Thyroid gland (tissue), 4 donors: ENCODE data around the gene TBX2. TPM values are rescaled to one million over a fixed set of nuclear protein-coding genes. Genes with fewer than 3 reads are reported as not detected.

Source experiments
- DNase-seq, 2 donors: peaks; one replicate each; pipeline ENCODE4 v3.0.0-alpha.2; 2019
- H3K27ac ChIP-seq, 3 donors: fragments of 200-600 bp; sonication (generic); 1 replicate in 2 of 3; 2 replicates in 1 of 3; pipeline ENCODE4 v1.5.1; 2016 to 2019; ENCODE audit warnings: mild to moderate bottlenecking in 1 of 3, moderate library complexity in 1 of 3
- H3K27me3 ChIP-seq: fragments of 200-600 bp; sonication (generic); one replicate; pipeline ENCODE4 v1.5.1; 2019
- H3K36me3 ChIP-seq, 2 donors: fragments of 200-600 bp; sonication (generic); one replicate each; pipeline ENCODE4 v1.5.1; 2016 to 2019
- H3K4me1 ChIP-seq, 2 donors: fragments of 200-600 bp; sonication (generic); one replicate each; pipeline ENCODE4 v1.5.1; 2017 to 2019
- H3K4me3 ChIP-seq, 3 donors: fragments of 200-600 bp; sonication (generic); replicated peaks in 1 of 3; 1 replicate in 2 of 3; 2 replicates in 1 of 3; pipeline ENCODE4 v1.5.1; 2016; ENCODE audit warnings: mild to moderate bottlenecking in 1 of 3
- H3K9me3 ChIP-seq: fragments of 200-600 bp; sonication (generic); one replicate; pipeline ENCODE4 v1.5.1; 2017
- CTCF ChIP-seq, 6 experiments: fragments of 200-600 bp in 3 of 6; fragments of 450-650 bp in 3 of 6; sonication (generic) in 3 of 6; IDR thresholded peaks; one replicate each; pipeline ENCODE4 v1.5.1; 2016 to 2019; ENCODE audit warnings: antibody characterized with exemption in 6 of 6, mild to moderate bottlenecking in 2 of 6, inconsistent platforms in 1 of 6, moderate library complexity in 1 of 6
- POLR2A ChIP-seq, 2 donors: fragments of 450-650 bp; IDR thresholded peaks; one replicate each; pipeline ENCODE4 v1.6.1; 2017; ENCODE audit warnings: antibody characterized with exemption in 2 of 2, mild to moderate bottlenecking in 2 of 2, moderate library complexity in 1 of 2
- WGBS, 2 donors: methylation state at CpG; one replicate each; pipeline ENCODE4 v1.1.5; 2017; 5-methylcytosine and 5-hydroxymethylcytosine counted together
- intact Hi-C: fragments of 100-400 bp; cut with DNase I; formaldehyde crosslinking; loops from one replicate; pipeline ENCODE4 v1.15.1; 2023
- total RNA-seq, 4 donors: library from RNA; depleted of rRNA; stranded (reverse); fragments of >200 nt; gene quantifications; one replicate each; pipeline ENCODE4 v1.2.3, GENCODE V29; 2016

The TBX2 gene
- total RNA-seq, 4 donors from 2014 or later, result 5.3 to 20.2 (median 11.0) TPM

GRCh38 chr17:61366076-61366714, 33.4 kb upstream of the TBX2 start:
- TF ChIP-seq CTCF (IDR thresholded peaks at IDR 0.05) (no peak), POLR2A (IDR thresholded peaks at IDR 0.05) (no peak)
- no peaks in the 10 kb centered on the region for H3K9me3 ChIP-seq
- no peak overlapping the region for H3K27ac ChIP-seq
- 89 to 95% methylated on average over 8 of the region's 8 CpGs for WGBS, 2 donors
- no peak overlapping the region for H3K4me3 ChIP-seq
- H3K4me1 ChIP-seq, result peaks cover 28 to 34% of the 10 kb centered on the region in 2 donors
- H3K36me3 ChIP-seq, result no peaks in the 10 kb centered on the region
- intact Hi-C loops, result no loop called here
- H3K27me3 ChIP-seq, result no peaks in the 10 kb centered on the region
- no peak for DNase-seq

DNA sequence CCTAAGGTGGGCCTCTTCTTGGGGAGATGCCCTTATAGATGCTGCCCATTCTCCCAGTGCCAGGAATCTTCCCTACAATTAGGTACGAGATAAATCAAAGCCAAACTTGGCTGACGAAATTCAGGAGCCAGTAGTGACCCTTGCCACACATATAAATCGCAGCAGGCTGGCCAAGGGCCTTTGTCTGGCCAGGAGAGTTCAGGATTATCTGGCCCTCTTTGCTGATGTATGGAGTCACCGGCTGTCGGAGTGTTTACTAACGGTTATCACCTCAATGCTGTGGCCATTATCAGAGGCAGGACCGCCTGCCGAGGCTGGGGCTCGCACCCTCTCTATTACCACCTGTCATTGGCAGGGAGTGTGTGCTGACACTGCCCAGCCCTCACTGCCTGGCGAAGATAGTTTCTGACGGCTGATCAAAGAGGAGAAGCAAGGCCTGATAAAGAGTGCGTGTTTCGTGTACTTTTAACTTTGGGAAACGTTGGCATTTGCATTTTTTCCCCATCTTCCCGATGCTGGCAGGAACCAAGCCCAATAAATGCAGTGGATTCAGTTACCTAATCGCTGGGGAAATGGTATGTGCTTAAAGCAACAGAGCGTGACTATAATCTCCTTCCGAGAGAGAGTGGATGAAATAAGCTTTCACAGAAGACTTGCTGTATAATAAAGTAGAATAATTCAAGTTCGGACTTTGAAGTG, 32.8 kb upstream of the TBX2 start:
- intact Hi-C loops, result no loop called here
- H3K27ac ChIP-seq, result no peak overlapping the region
- H3K27me3 ChIP-seq, result no peaks in the 10 kb centered on the region
- 61 to 65% methylated on average over 18 of the region's 19 CpGs for WGBS, 2 donors
- no peaks in the 10 kb centered on the region for H3K9me3 ChIP-seq
- peaks cover 28 to 34% of the 10 kb centered on the region in 2 donors for H3K4me1 ChIP-seq
- H3K36me3 ChIP-seq, result no peaks in the 10 kb centered on the region
- TF ChIP-seq CTCF (IDR thresholded peaks at IDR 0.05), result no peak
- no peak for TF ChIP-seq POLR2A (IDR thresholded peaks at IDR 0.05)
- no peak for DNase-seq
- no peak overlapping the region for H3K4me3 ChIP-seq

DNA sequence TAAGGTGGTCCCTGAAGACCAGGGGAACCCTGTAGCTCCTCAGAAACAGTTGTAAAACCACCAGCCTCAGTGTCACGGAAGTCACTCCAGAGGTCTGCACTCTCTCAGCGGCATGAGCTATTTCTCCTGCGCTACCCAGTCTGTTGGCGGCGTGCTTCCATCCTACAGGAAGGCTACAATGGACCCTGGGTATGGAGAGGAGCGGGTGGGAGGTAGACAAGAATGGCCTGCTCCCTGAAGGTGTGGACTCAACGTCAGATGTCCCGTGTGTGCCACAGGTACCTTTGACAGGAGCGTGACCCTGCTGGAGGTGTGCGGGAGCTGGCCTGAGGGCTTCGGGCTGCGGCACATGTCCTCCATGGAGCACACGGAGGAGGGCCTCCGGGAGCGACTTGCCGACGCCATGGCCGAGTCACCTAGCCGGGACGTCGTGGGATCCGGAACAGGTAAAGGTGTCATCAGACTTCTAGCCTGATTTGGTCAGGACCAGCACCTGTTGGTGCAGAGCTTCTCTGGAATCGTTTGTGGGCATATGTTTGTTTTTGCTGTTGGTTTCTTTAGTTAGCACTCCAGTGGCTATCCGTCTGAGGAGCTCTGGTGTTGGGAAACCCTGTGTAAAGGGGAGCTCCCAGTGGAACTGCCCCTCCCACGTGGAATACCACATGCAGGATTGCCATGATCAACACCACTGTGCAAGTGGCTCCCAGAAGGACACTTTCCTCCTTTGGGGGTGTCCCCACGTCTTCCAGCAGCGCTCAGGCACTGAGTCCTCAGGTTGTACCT, 31.4 kb upstream of the TBX2 start:
- peaks cover 28 to 34% of the 10 kb centered on the region in 2 donors for H3K4me1 ChIP-seq
- TF ChIP-seq CTCF (IDR thresholded peaks at IDR 0.05), result no peak
- no peak for TF ChIP-seq POLR2A (IDR thresholded peaks at IDR 0.05)
- 75% methylated on average over 27 of the region's 27 CpGs for WGBS, 2 donors
- H3K27ac ChIP-seq, result peak overlapping the region in 1 of 3 donors; percentile 39
- H3K9me3 ChIP-seq, result no peaks in the 10 kb centered on the region
- intact Hi-C loops, result no loop called here
- H3K27me3 ChIP-seq, result no peaks in the 10 kb centered on the region
- DNase-seq, result peak; percentile 80 to 88
- H3K36me3 ChIP-seq, result no peaks in the 10 kb centered on the region
- H3K4me3 ChIP-seq, result no peak overlapping the region

DNA sequence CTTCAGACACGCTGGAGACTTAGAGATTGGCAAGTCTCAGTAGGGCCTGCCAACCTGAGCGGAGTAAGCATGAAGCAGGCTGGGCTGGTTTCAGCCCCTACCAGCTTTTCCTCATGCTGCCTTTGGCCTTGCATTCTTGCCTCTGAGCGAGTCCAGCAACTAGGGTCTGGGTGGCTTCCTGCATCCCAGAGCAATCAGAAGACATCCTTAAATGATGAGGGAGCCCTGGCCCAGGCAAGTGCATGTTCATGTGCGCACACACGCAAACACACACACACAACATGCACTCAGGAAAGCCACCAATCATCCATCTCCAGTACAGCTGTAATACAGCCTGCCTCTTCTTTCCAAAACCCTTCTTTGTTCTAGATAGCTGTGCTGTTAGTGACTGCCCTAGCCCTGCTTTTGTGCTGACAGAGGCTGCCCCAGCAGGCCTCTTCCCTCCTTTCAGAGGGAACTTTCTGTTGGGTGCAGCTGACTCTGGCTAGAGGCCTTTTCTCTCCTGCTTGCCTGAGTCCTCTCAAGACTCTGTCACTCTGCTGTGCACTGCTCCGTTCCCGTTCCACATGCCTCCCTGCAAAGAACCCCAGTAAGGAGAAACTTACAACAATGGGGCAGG, 30.7 kb upstream of the TBX2 start:
- no peaks in the 10 kb centered on the region for H3K27me3 ChIP-seq
- intact Hi-C loops, result no loop called here
- no peak overlapping the region for H3K4me3 ChIP-seq
- no peaks in the 10 kb centered on the region for H3K36me3 ChIP-seq
- H3K4me1 ChIP-seq, result peaks cover 28 to 34% of the 10 kb centered on the region in 2 donors
- peak; percentile 26 to 39 for DNase-seq
- no peaks in the 10 kb centered on the region for H3K9me3 ChIP-seq
- 61 to 70% methylated on average over 5 to 7 of the region's 7 CpGs for WGBS, 2 donors
- TF ChIP-seq POLR2A (IDR thresholded peaks at IDR 0.05), result no peak
- TF ChIP-seq CTCF (IDR thresholded peaks at IDR 0.05), result no peak
- peak overlapping the region in 1 of 3 donors; percentile 39 for H3K27ac ChIP-seq
